AG09319 (cell line): ENCODE results near the gene TET3.

Source experiments
- DNase-seq: peaks from one replicate; pipeline ENCODE4 v3.0.0-alpha.2; 2010; ENCODE audit warnings: low read depth; ENCODE audit errors: extremely low read depth
- TF ChIP-seq, protein P1 (sequence below): IDR thresholded peaks from 2 replicates; pipeline ENCODE4 v1.5.1; 2011; ENCODE audit warnings: low read depth, mild to moderate bottlenecking, inconsistent platforms, low read length, moderate library complexity

TET3 gene

DNA sequence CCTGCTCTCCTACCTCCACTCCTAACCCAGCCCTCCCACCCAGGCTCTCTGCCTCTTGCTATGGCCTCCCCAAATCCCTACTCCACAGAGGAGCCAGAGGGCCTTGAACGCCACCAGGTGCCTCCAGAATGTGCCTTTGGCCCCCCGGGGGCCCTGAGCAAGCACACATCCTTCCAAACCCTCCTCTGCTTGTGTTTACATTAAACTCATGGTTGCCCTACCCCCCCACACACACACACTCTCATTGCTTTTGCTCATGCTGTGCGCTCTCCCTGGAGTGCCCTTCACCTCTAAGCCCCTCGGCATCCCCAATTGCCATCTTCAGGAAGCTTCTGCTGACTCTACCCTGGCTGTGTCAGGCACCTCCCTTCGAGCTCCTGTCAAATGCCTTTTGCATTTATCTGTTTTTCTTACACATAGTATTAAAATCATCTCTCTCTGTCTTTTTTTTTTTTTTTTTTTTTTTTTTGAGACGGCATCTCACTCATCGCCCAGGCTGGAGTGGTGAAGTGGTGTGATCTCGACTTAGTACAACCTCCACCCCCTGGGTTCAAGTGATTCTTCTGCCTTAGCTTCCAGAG lies 16.3 kb upstream of the TET3 start:
- TF ChIP-seq, protein P1, sequence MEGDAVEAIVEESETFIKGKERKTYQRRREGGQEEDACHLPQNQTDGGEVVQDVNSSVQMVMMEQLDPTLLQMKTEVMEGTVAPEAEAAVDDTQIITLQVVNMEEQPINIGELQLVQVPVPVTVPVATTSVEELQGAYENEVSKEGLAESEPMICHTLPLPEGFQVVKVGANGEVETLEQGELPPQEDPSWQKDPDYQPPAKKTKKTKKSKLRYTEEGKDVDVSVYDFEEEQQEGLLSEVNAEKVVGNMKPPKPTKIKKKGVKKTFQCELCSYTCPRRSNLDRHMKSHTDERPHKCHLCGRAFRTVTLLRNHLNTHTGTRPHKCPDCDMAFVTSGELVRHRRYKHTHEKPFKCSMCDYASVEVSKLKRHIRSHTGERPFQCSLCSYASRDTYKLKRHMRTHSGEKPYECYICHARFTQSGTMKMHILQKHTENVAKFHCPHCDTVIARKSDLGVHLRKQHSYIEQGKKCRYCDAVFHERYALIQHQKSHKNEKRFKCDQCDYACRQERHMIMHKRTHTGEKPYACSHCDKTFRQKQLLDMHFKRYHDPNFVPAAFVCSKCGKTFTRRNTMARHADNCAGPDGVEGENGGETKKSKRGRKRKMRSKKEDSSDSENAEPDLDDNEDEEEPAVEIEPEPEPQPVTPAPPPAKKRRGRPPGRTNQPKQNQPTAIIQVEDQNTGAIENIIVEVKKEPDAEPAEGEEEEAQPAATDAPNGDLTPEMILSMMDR: no peak
- no peak for DNase-seq

DNA sequence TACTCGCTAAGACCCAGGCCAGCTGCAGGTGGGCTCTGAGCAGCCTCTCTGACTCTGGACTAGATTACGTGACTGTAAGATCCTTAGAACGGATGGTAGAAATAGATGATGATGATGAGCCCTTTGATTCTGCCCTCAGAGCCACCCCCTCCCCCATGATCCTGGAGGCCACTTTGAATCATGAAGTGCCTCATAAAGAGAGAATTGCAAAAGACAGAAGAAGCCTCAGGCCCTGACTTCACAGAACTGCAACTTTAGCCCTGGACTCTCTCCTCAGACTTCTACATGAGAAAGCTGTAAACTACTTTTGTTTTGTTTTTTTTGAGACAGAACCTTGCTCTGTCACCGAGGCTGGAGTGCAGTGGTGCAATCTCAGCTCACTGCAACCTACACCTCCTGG lies 15.4 kb upstream of the TET3 start:
- DNase-seq: no peak
- TF ChIP-seq, protein P1: no peak

DNA sequence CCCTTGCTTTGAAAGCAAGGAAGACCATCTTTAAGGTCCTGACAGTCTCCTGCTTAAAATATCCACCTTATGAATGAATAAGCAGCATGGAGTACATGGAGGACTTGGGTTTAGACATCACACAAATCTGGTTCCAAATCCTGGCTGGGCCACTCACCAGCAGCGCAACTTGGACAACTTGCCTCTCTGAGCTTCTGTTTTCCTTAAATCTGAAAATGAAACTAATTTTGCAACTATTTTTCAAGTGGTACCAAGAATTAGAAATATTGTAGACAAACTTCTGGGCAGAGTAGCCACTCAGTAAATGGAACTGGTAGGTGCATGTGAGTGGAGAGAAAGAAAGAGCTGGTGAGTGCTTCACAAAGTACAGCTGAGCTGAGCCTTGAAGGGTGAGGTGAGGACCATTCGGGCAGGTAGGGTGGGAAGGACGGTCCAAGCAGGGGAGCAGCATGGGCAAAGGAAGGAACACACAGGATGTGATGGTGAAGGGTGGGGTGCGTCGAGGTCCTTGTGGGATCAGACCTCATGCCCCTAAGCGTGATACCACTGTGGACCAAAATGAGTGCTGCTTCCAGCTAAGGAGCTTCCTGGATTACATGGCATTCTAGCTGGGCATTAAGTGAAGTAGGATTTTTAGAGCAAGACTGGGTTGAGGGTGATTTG lies 14.4 kb upstream of the TET3 start:
- TF ChIP-seq, protein P1: no peak
- no peak for DNase-seq

DNA sequence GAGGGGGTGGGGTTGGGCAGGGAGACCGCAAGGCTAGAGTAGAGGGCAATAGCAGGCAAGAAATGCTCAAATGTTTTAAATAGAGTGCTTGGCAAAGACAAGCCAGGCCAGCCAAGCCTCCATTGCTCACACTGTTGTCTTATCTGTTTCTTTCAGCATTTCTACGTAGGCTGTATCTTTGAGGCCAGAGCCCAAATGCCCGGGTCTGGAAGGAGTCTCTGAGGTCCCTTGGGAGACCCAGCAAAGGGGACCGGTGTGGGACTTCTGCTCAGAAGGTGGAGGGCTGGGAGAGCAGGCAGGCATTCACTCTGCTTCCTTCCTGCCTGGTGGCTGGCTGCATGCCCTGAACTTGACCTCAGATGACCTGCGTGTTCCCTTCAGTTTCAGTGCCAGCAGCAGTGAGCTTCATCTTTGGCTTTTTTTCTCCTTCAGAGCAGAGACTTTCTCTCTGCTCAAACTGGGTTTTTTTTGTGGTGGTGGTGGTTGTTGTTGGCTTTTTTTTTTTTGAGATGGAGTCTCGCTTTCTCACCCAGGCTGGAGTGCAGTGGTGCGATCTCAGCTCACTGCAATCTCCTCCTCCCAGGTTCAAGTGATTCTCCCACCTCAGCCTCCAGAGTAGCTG lies 13.7 kb upstream of the TET3 start:
- TF ChIP-seq, protein P1: no peak
- no peak for DNase-seq

DNA sequence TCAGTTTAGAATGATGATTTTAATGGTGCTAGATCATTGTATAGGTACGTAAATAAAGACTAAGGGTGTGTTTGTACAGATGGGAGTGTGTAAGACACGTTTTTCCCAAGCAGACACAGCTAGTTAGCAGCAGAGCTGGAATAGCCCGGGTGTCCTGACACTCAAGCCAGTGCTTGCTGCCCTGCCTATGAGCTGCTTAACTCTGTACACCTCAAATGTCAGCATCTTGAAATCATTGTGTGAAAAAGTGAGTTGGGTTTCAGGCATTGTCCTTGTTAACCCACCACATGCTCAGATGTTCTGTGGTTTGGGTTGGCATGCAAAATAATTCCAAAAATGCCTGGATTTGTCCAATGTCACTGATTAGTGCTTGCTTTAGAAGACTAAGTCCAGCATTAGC lies 13.0 kb upstream of the TET3 start:
- DNase-seq: peak; percentile 27
- TF ChIP-seq, protein P1: no peak

DNA sequence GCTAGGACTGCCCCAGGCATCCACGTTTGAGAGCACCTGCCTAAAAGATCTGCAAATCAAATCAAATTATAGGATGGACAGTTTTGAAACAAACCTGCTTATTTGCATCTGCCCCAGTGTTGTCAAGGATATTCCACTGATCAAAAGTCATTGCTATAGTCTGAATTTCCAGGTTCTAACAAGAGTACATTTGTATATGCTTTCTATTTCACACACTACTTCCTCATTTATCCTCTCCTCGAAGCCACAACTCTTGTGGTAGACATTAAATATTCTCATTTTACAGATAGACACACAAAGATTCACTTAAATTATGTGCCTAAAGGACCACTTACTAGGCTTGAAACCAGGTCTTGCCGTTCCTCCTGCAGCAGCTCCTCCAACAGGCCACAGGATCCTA lies 11.9 kb upstream of the TET3 start:
- TF ChIP-seq, protein P1: no peak
- DNase-seq: no peak

DNA sequence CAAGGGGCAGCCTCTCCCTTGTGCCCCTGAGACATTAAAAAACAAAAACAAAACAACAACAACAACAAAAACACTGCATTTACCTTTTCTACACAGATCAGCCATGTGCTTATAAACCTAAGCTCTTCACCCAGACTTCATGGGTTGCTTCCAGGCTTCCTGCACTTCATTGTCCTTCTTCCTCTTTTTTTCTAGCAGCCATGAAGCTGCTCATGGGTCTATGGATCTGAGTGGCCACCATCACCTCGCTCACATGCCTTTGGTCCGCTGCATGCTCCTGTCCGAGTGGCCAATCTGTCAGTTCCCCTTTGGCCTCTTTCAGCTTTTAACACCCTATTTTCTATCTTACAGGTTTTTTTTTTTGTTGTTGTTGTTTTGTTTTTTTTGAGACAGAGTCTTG lies 9.0 kb upstream of the TET3 start:
- TF ChIP-seq, protein P1: no peak
- no peak for DNase-seq
